HCT116 (cell line): ENCODE results near the gene ABCC2. TPM values are rescaled to one million over a fixed set of nuclear protein-coding genes. Genes with fewer than 3 reads are reported as not detected.
"Not testable (repeated sequence)": the region's sequence is repeated elsewhere in the genome, so short reads cannot be mapped to it uniquely, and the experiment has no call there.

Source experiments
- ATAC-seq: fragments of 200-7000 bp; cut with Tn5 transposase; 2 replicates; pipeline ENCODE4 v1.9.1; 2020; ENCODE audit warnings: mild to moderate bottlenecking, moderate library complexity
- BruUV-seq: library from RNA; stranded (reverse); fragments of 400-500 nt; replicated peaks from 2 replicates; lab custom pipeline; 2021; lab: Mats Ljungman, UMichigan
- CTCF ChIA-PET: fragments of 300-600 bp; sonication (Branson Sonifier 250); formaldehyde crosslinking; loops from one replicate; lab custom pipeline; 2021; ENCODE audit warnings: antibody characterized with exemption; lab: Charles Lee
- POLR2A ChIA-PET: fragments of 300-600, 350-600 bp; sonication (Branson Sonifier 250); formaldehyde crosslinking; loops from one replicate; lab custom pipeline; 2021; ENCODE audit warnings: antibody characterized with exemption; lab: Charles Lee
- RAD21 ChIA-PET, 2 experiments: fragments of 300-600 bp; sonication (Branson Sonifier 250); formaldehyde crosslinking; loops; one replicate each; lab custom pipeline; 2023; ENCODE audit warnings: low total read pairs in 2 of 2; ENCODE audit not compliant: uncharacterized antibody in 2 of 2, unreplicated experiment in 2 of 2, low non-redundant PET in 1 of 2; lab: Charles Lee
- DNase-seq: peaks from one replicate; pipeline ENCODE4 v3.0.0-alpha.2; 2010; ENCODE audit warnings: low read depth, low spot score
- H2AFZ ChIP-seq: fragments of 200-600 bp; shearing (Covaris generic), sonication (generic); 2 replicates; pipeline ENCODE4 v1.6.1; 2017; ENCODE audit warnings: low read depth, mixed run types, mixed read lengths, antibody characterized with exemption, low read length; ENCODE audit not compliant: poor library complexity, severe bottlenecking
- H3K27ac ChIP-seq: 2 replicates; pipeline ENCODE4 v1.5.1; 2012; ENCODE audit warnings: low read depth, low read length
- H3K27me3 ChIP-seq: fragments of 200-600 bp; sonication (generic); 2 replicates; pipeline ENCODE4 v1.6.1; 2016; ENCODE audit warnings: mixed run types, low read length, mixed read lengths; ENCODE audit not compliant: insufficient read depth
- H3K36me3 ChIP-seq, 2 experiments: fragments of 200-500 bp in 1 of 2; fragments of 200-600 bp in 1 of 2; sonication (Bioruptor generic) in 1 of 2; sonication (generic) in 1 of 2; 2 replicates each; pipeline versions ENCODE4 v1.5.1 to v1.6.1; 2014 to 2016; ENCODE audit warnings: low read length in 2 of 2, inconsistent platforms in 1 of 2, mixed read lengths in 1 of 2, mixed run types in 1 of 2; ENCODE audit not compliant: insufficient read depth in 2 of 2, control insufficient read depth in 1 of 2
- H3K4me1 ChIP-seq, 2 experiments: fragments of 200-600 bp in 1 of 2; sonication (generic) in 1 of 2; 2 replicates each; pipeline versions ENCODE4 v1.5.1 to v1.6.1; 2012 to 2017; ENCODE audit warnings: low read length in 2 of 2, inconsistent platforms in 1 of 2, mild to moderate bottlenecking in 1 of 2, mixed read lengths in 1 of 2, mixed run types in 1 of 2, moderate library complexity in 1 of 2; ENCODE audit not compliant: insufficient read depth in 2 of 2, control insufficient read depth in 1 of 2
- H3K4me2 ChIP-seq: fragments of 200-600 bp; sonication (generic); 2 replicates; pipeline ENCODE4 v1.6.1; 2017; ENCODE audit warnings: mixed run types, low read length, mixed read lengths
- H3K4me3 ChIP-seq, 2 experiments: fragments of 200-600 bp in 1 of 2; sonication (generic) in 1 of 2; replicated peaks in 1 of 2; 2 replicates each; pipeline ENCODE4 v1.5.1; 2011 to 2016; ENCODE audit warnings: low read length in 2 of 2, control low read depth in 1 of 2, low read depth in 1 of 2, mild to moderate bottlenecking in 1 of 2, mixed read lengths in 1 of 2, mixed run types in 1 of 2
- H3K79me2 ChIP-seq: fragments of 200-600 bp; sonication (generic); 2 replicates; pipeline ENCODE4 v1.6.1; 2017; ENCODE audit warnings: mild to moderate bottlenecking, mixed run types, low read length, moderate library complexity, mixed read lengths; ENCODE audit not compliant: insufficient read depth
- H3K9ac ChIP-seq: fragments of 200-600 bp; sonication (generic); 2 replicates; pipeline ENCODE4 v1.6.1; 2016; ENCODE audit warnings: low read length, mixed read lengths
- H3K9me2 ChIP-seq: fragments of 200-600 bp; sonication (generic), shearing (Covaris generic); 2 replicates; pipeline ENCODE4 v1.6.1; 2017; ENCODE audit warnings: mixed run types, mild to moderate bottlenecking, moderate library complexity; ENCODE audit not compliant: insufficient read depth
- H3K9me3 ChIP-seq, 2 experiments: fragments of 200-500 bp in 1 of 2; fragments of 200-600 bp in 1 of 2; sonication (Bioruptor generic) in 1 of 2; sonication (generic) in 1 of 2; 2 replicates each; pipeline ENCODE4 v1.6.1; 2014 to 2017; ENCODE audit warnings: low read length in 2 of 2, mixed read lengths in 2 of 2, inconsistent platforms in 1 of 2, low read depth in 1 of 2, mild to moderate bottlenecking in 1 of 2, mixed run types in 1 of 2, moderate library complexity in 1 of 2; ENCODE audit not compliant: control insufficient read depth in 1 of 2, insufficient read depth in 1 of 2
- H4K20me1 ChIP-seq: fragments of 200-600 bp; sonication (generic), shearing (Covaris generic); 2 replicates; pipeline ENCODE4 v1.6.1; 2017; ENCODE audit warnings: mixed run types, mild to moderate bottlenecking, moderate library complexity; ENCODE audit not compliant: insufficient read depth
- CBX3 ChIP-seq: IDR thresholded peaks from 2 replicates; pipeline ENCODE4 v1.6.1; 2012; ENCODE audit warnings: low read depth
- CTCF ChIP-seq, 3 experiments: fragments of 200-600 bp in 1 of 3; sonication (generic) in 1 of 3; IDR thresholded peaks in 2 of 3; conservative IDR thresholded peaks in 1 of 3; 2 replicates each; pipeline ENCODE4 v1.5.1; 2012 to 2017; ENCODE audit warnings: low read depth in 2 of 3, low read length in 2 of 3, antibody characterized with exemption in 1 of 3, borderline replicate concordance in 1 of 3, control low read depth in 1 of 3, mild to moderate bottlenecking in 1 of 3, mixed read lengths in 1 of 3, mixed run types in 1 of 3, moderate library complexity in 1 of 3; ENCODE audit not compliant: insufficient read depth in 1 of 3
- POLR2AphosphoS5 ChIP-seq: IDR thresholded peaks from 2 replicates; pipeline ENCODE4 v1.6.1; 2011; ENCODE audit warnings: mild to moderate bottlenecking, low read depth, low read length, moderate library complexity
- TCF7L2 ChIP-seq: IDR thresholded peaks from 2 replicates; pipeline ENCODE4 v1.7.0; 2011; ENCODE audit warnings: borderline replicate concordance, inconsistent platforms; ENCODE audit not compliant: insufficient read depth, insufficient read length; ENCODE audit errors: extremely low read depth
- intact Hi-C: fragments of 100-400 bp; cut with micrococcal nuclease; formaldehyde crosslinking; loops from 2 replicates; pipeline ENCODE4 v1.10.0; 2022
- total RNA-seq: library from RNA; stranded (reverse); gene quantifications from one replicate; pipeline ENCODE4 v1.2.1, GENCODE V29; 2021; ENCODE audit not compliant: unreplicated experiment

The ABCC2 gene
- total RNA-seq, 1 experiment from 2014 or later, result 88.2 TPM

- H3K36me3 ChIP-seq, result no peaks in the 10 kb centered on the region
- ATAC-seq, result no peak
- TF ChIP-seq CBX3 (no peak), CTCF (IDR thresholded peaks at IDR 0.05 in 2 of 3, conservative IDR thresholded peaks at IDR 0.05 in 1 of 3; ENCODE audit: borderline replicate concordance in 1 of 3, insufficient read depth in 1 of 3, low read depth in 2 of 3, low read length in 2 of 3) (no peak), TCF7L2 (no peak), POLR2AphosphoS5 (no peak)
- ChIA-PET RAD21 (interaction anchor here (0.8 to 1.5 kb wide), 3 partner anchors 12 to 185 kb away, joined by 3 to 6 read pairs (median 4); no protein-coding TSS in a partner anchor), CTCF (interaction anchor here (0.6 to 2.9 kb wide), 8 partner anchors 9 to 1018 kb away, joined by 3 to 38 read pairs (median 5); no protein-coding TSS in a partner anchor), POLR2A (interaction anchor here (1.0 to 1.5 kb wide), 2 partner anchors 10 to 185 kb away, joined by 3 to 11 read pairs; no protein-coding TSS in a partner anchor)
- no TSS peak for BruUV-seq
- H3K4me2 ChIP-seq, result no peak overlapping the region
- DNase-seq, result no peak
- H3K9me2 ChIP-seq, result no peaks in the 10 kb centered on the region
- peak overlapping the region; percentile 32 for H2AFZ ChIP-seq
- H3K27me3 ChIP-seq, result no peaks in the 10 kb centered on the region
- no peak overlapping the region for H3K27ac ChIP-seq
- no peak overlapping the region for H3K9ac ChIP-seq
- H4K20me1 ChIP-seq, result no peaks in the 10 kb centered on the region
- peaks cover 3 to 8% of the 10 kb centered on the region in 2 experiments; a peak in 2 of 4 replicates for H3K4me1 ChIP-seq
- intact Hi-C loops, result no loop called here
- no peaks in the 10 kb centered on the region for H3K9me3 ChIP-seq
- H3K79me2 ChIP-seq, result no peaks in the 10 kb centered on the region
- H3K4me3 ChIP-seq, result no peak overlapping the region
These were observed 78.0 kb downstream of the ABCC2 start for GRCh38 chr10:99860466-99860865.

- H2AFZ ChIP-seq, H3K9ac ChIP-seq, H3K27me3 ChIP-seq, H4K20me1 ChIP-seq, H3K27ac ChIP-seq, BruUV-seq, intact Hi-C loops, DNase-seq, H3K36me3 ChIP-seq, H3K9me3 ChIP-seq, POLR2A ChIA-PET, H3K9me2 ChIP-seq, H3K4me1 ChIP-seq, RAD21 ChIA-PET, H3K4me2 ChIP-seq, ATAC-seq, H3K4me3 ChIP-seq, H3K79me2 ChIP-seq: not testable (repeated sequence)
- CTCF ChIA-PET, result interaction anchor here (0.6 kb wide), 1 partner anchor 375 kb away, joined by 4 read pairs; no protein-coding TSS in a partner anchor
These were observed 81.2 kb downstream of the ABCC2 start for GRCh38 chr10:99863535-99864240.

- RAD21 ChIA-PET, BruUV-seq, H3K79me2 ChIP-seq, H3K9ac ChIP-seq, H3K36me3 ChIP-seq, intact Hi-C loops, H3K27ac ChIP-seq, CTCF ChIA-PET, H3K4me1 ChIP-seq, H3K4me2 ChIP-seq, POLR2A ChIA-PET, H2AFZ ChIP-seq, H4K20me1 ChIP-seq, ATAC-seq, H3K4me3 ChIP-seq, H3K9me2 ChIP-seq, H3K27me3 ChIP-seq, H3K9me3 ChIP-seq, DNase-seq: not testable (repeated sequence)
These were observed 84.8 kb downstream of the ABCC2 start for GRCh38 chr10:99867250-99867649.
